ENCODE measurements around the gene C1orf226. TPM values are rescaled to one million over a fixed set of nuclear protein-coding genes. Genes with fewer than 3 reads are reported as not detected.
"Not testable (repeated sequence)": the region's sequence is repeated elsewhere in the genome, so short reads cannot be mapped to it uniquely, and the experiment has no call there.

Gene C1orf226
- polyA plus RNA-seq, 1 experiment, result 0.07 TPM

DNA sequence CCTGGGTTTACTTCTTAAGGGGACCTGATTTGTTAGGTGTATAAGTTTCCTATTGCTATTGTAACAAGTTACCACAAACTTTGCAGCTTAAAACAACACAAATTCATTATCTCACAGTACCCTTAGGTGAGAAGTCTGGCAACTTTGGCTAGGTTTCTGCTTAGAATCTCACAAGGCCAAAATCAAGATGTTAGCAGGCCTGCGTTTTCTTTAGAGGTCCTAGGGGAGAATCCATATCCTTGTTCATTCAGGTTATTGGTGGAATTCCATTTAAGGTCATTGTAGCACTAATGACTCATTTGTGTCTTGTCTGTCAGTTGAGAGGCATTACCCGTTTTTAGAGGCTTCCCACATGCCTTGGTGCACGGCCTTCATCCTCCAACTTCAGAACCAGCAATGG, 38.6 kb downstream of the C1orf226 start:
- ChIA-PET CTCF (no interaction called here), POLR2A (interaction anchor here (0.7 kb wide), 1 partner anchor 69 kb away, joined by 3 read pairs; no protein-coding TSS in a partner anchor)
- H3K9me3 ChIP-seq (ENCODE audit: control insufficient read depth, insufficient read depth, low read length), result no peaks in the 10 kb centered on the region
- H3K27ac ChIP-seq (ENCODE audit: low read depth, low read length), result no peak overlapping the region
- no peaks in the 10 kb centered on the region for H3K27me3 ChIP-seq (ENCODE audit: control insufficient read depth, insufficient read depth, low read length)
- H3K4me3 ChIP-seq (ENCODE audit: low read depth, low read length), result no peak overlapping the region
- TF ChIP-seq, protein P1, sequence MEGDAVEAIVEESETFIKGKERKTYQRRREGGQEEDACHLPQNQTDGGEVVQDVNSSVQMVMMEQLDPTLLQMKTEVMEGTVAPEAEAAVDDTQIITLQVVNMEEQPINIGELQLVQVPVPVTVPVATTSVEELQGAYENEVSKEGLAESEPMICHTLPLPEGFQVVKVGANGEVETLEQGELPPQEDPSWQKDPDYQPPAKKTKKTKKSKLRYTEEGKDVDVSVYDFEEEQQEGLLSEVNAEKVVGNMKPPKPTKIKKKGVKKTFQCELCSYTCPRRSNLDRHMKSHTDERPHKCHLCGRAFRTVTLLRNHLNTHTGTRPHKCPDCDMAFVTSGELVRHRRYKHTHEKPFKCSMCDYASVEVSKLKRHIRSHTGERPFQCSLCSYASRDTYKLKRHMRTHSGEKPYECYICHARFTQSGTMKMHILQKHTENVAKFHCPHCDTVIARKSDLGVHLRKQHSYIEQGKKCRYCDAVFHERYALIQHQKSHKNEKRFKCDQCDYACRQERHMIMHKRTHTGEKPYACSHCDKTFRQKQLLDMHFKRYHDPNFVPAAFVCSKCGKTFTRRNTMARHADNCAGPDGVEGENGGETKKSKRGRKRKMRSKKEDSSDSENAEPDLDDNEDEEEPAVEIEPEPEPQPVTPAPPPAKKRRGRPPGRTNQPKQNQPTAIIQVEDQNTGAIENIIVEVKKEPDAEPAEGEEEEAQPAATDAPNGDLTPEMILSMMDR (IDR thresholded peaks at IDR 0.05; ENCODE audit: low read depth, low read length), result no peak
- DNase-seq (ENCODE audit: low read depth, low spot score), result no peak

GRCh38 chr1:162421258-162422164, 40.0 kb downstream of the C1orf226 start:
- H3K4me3 ChIP-seq (ENCODE audit: low read depth, low read length), result no peak overlapping the region
- no peak overlapping the region for H3K27ac ChIP-seq (ENCODE audit: low read depth, low read length)
- CTCF ChIA-PET, result interaction anchor here (0.6 kb wide), 1 partner anchor 384 kb away, joined by 7 read pairs; no protein-coding TSS in a partner anchor
- no peak for DNase-seq (ENCODE audit: low read depth, low spot score)
- H3K9me3 ChIP-seq (ENCODE audit: control insufficient read depth, insufficient read depth, low read length), result no peaks in the 10 kb centered on the region
- POLR2A ChIA-PET, result no interaction called here
- no peaks in the 10 kb centered on the region for H3K27me3 ChIP-seq (ENCODE audit: control insufficient read depth, insufficient read depth, low read length)
- TF ChIP-seq, protein P1 (IDR thresholded peaks at IDR 0.05; ENCODE audit: low read depth, low read length), result no peak

- ChIA-PET CTCF (no interaction called here), POLR2A (no interaction called here)
- no peak for DNase-seq (ENCODE audit: low read depth, low spot score)
- TF ChIP-seq, protein P1 (IDR thresholded peaks at IDR 0.05; ENCODE audit: low read depth, low read length), result no peak
- Histone ChIP-seq H3K4me3 (ENCODE audit: low read depth, low read length) (no peak overlapping the region), H3K27me3 (ENCODE audit: control insufficient read depth, insufficient read depth, low read length) (no peaks in the 10 kb centered on the region), H3K27ac (ENCODE audit: low read depth, low read length) (no peak overlapping the region), H3K9me3 (ENCODE audit: control insufficient read depth, insufficient read depth, low read length) (no peaks in the 10 kb centered on the region)
These were observed 41.3 kb downstream of the C1orf226 start for GRCh38 chr1:162422662-162423375.

GRCh38 chr1:162430583-162430982, 49.1 kb downstream of the C1orf226 start:
- DNase-seq (ENCODE audit: low read depth, low spot score), result no peak
- Histone ChIP-seq H3K9me3 (ENCODE audit: control insufficient read depth, insufficient read depth, low read length) (no peaks in the 10 kb centered on the region; the same call in 1 of the 2 replicates), H3K27me3 (ENCODE audit: control insufficient read depth, insufficient read depth, low read length) (no peaks in the 10 kb centered on the region), H3K27ac (ENCODE audit: low read depth, low read length) (no peak overlapping the region), H3K4me3 (ENCODE audit: low read depth, low read length) (no peak overlapping the region)
- ChIA-PET CTCF (no interaction called here), POLR2A (no interaction called here)
- TF ChIP-seq, protein P1 (IDR thresholded peaks at IDR 0.05; ENCODE audit: low read depth, low read length), result no peak

GRCh38 chr1:162432977-162433713, 51.6 kb downstream of the C1orf226 start:
- H3K9me3 ChIP-seq (ENCODE audit: control insufficient read depth, insufficient read depth, low read length); H3K4me3 ChIP-seq (ENCODE audit: low read depth, low read length); H3K27ac ChIP-seq (ENCODE audit: low read depth, low read length); H3K27me3 ChIP-seq (ENCODE audit: control insufficient read depth, insufficient read depth, low read length); DNase-seq (ENCODE audit: low read depth, low spot score); CTCF ChIA-PET: not testable (repeated sequence)
- POLR2A ChIA-PET, result interaction anchor here (0.6 kb wide), 1 partner anchor 35 kb away, joined by 3 read pairs; no protein-coding TSS in a partner anchor
